Glutamatergic neuron (in vitro differentiated cells): ENCODE results near the gene ASB1. TPM values are rescaled to one million over a fixed set of nuclear protein-coding genes. Genes with fewer than 3 reads are reported as not detected.

Source experiments
- DNase-seq: peaks from one replicate; pipeline ENCODE4 v3.0.0; 2022
- H3K27ac Mint-ChIP-seq: one replicate; pipeline ENCODE4 v1.8.0; 2020; ENCODE audit warnings: mild to moderate bottlenecking, mixed read lengths, inconsistent platforms; ENCODE audit not compliant: unreplicated experiment
- H3K27me3 Mint-ChIP-seq: one replicate; pipeline ENCODE4 v1.8.0; 2020; ENCODE audit warnings: mild to moderate bottlenecking, moderate library complexity, mixed read lengths, inconsistent platforms; ENCODE audit not compliant: unreplicated experiment
- H3K36me3 Mint-ChIP-seq: one replicate; pipeline ENCODE4 v1.8.0; 2020; ENCODE audit warnings: mild to moderate bottlenecking, mixed read lengths, inconsistent platforms; ENCODE audit not compliant: unreplicated experiment
- H3K4me1 Mint-ChIP-seq: one replicate; pipeline ENCODE4 v1.8.0; 2020; ENCODE audit warnings: mild to moderate bottlenecking, low read depth, mixed read lengths, inconsistent platforms; ENCODE audit not compliant: unreplicated experiment
- H3K4me3 Mint-ChIP-seq: one replicate; pipeline ENCODE4 v1.8.0; 2020; ENCODE audit warnings: mild to moderate bottlenecking, mixed read lengths, inconsistent platforms; ENCODE audit not compliant: unreplicated experiment
- H3K9me3 Mint-ChIP-seq: one replicate; pipeline ENCODE4 v1.8.0; 2020; ENCODE audit warnings: mild to moderate bottlenecking, moderate library complexity, mixed read lengths, inconsistent platforms; ENCODE audit not compliant: unreplicated experiment
- CTCF ChIP-seq: fragments of 200-600 bp; sonication (generic); IDR thresholded peaks from one replicate; pipeline ENCODE4 v1.5.0; 2021; ENCODE audit not compliant: partially characterized antibody, unreplicated experiment
- total RNA-seq: library from RNA; stranded (reverse); fragmentation: NEBNext Ultra II Directional; extraction: Animal tissue kit (Norgen Biotek cat#: 25700); gene quantifications from one replicate; pipeline ENCODE4 v1.2.1, GENCODE V29; 2021; ENCODE audit not compliant: unreplicated experiment

The ASB1 gene
- total RNA-seq, 1 donor from 2014 or later = 36.1 TPM

GRCh38 chr2:238487652-238488346 lies 61.1 kb downstream of the ASB1 start:
- Mint-ChIP-seq H3K4me1 (no peaks in the 10 kb centered on the region), H3K4me3 (no peak overlapping the region), H3K9me3 (no peaks in the 10 kb centered on the region), H3K27ac (no peak overlapping the region), H3K27me3 (no peaks in the 10 kb centered on the region), H3K36me3 (no peaks in the 10 kb centered on the region)
- no peak for TF ChIP-seq CTCF
- no peak for DNase-seq

GRCh38 chr2:238488347-238488826 lies 61.7 kb downstream of the ASB1 start:
- no peaks in the 10 kb centered on the region for H3K27me3 Mint-ChIP-seq
- no peak for DNase-seq
- no peak overlapping the region for H3K4me3 Mint-ChIP-seq
- H3K4me1 Mint-ChIP-seq = no peaks in the 10 kb centered on the region
- TF ChIP-seq CTCF = no peak
- no peak overlapping the region for H3K27ac Mint-ChIP-seq
- H3K36me3 Mint-ChIP-seq = no peaks in the 10 kb centered on the region
- H3K9me3 Mint-ChIP-seq = no peaks in the 10 kb centered on the region

- H3K27ac Mint-ChIP-seq = no peak overlapping the region
These were observed 62.7 kb downstream of the ASB1 start for GRCh38 chr2:238489431-238489830.

GRCh38 chr2:238489896-238490295 lies 63.2 kb downstream of the ASB1 start:
- no peaks in the 10 kb centered on the region for H3K27me3 Mint-ChIP-seq
- H3K27ac Mint-ChIP-seq = no peak overlapping the region
- TF ChIP-seq CTCF = no peak
- H3K4me3 Mint-ChIP-seq = no peak overlapping the region
- no peaks in the 10 kb centered on the region for H3K4me1 Mint-ChIP-seq
- H3K36me3 Mint-ChIP-seq = no peaks in the 10 kb centered on the region
- DNase-seq = no peak
- H3K9me3 Mint-ChIP-seq = no peaks in the 10 kb centered on the region

More at GRCh38 chr2:238489431-238489830, 62.7 kb downstream of the ASB1 start:
- no peak for TF ChIP-seq CTCF
- H3K4me3 Mint-ChIP-seq = no peak overlapping the region
- no peaks in the 10 kb centered on the region for H3K27me3 Mint-ChIP-seq
- no peaks in the 10 kb centered on the region for H3K4me1 Mint-ChIP-seq
- H3K9me3 Mint-ChIP-seq = no peaks in the 10 kb centered on the region
- no peaks in the 10 kb centered on the region for H3K36me3 Mint-ChIP-seq
- no peak for DNase-seq

GRCh38 chr2:238492840-238493239 lies 66.1 kb downstream of the ASB1 start:
- Mint-ChIP-seq H3K36me3 (no peaks in the 10 kb centered on the region), H3K4me1 (no peaks in the 10 kb centered on the region), H3K27ac (no peak overlapping the region), H3K4me3 (no peak overlapping the region), H3K27me3 (peaks cover 4% of the 10 kb centered on the region), H3K9me3 (peaks cover 4% of the 10 kb centered on the region)
- DNase-seq = no peak
- no peak for TF ChIP-seq CTCF
